Measurements from ENCODE around the gene HMGN2.

Gene HMGN2

GRCh38 chr1:26472320-26472900 lies at the start of gene HMGN2:
TSS of gene HMGN2 (plus strand) at chr1:26472440. CDS start at chr1:26472613, 173 bp downstream.
- DNase-seq, result peak; percentile 77 to 97

GRCh38 chr1:26429721-26430120 lies 42.5 kb upstream of the HMGN2 start:
- no peak for DNase-seq

GRCh38 chr1:26431979-26432695 lies 40.1 kb upstream of the HMGN2 start, which contains the start of gene DHDDS:
TSS of gene DHDDS (plus strand) at chr1:26432321. CDS start at chr1:26432946, 625 bp downstream.
- DNase-seq, result peak; percentile 94 to 99

- DNase-seq, result no peak
These were observed 39.4 kb upstream of the HMGN2 start for GRCh38 chr1:26432793-26433192.

- DNase-seq, result no peak
These were observed 38.0 kb upstream of the HMGN2 start for GRCh38 chr1:26434161-26434752.

GRCh38 chr1:26438041-26438440 lies 34.2 kb upstream of the HMGN2 start:
- no peak for DNase-seq

- DNase-seq, result no peak
These were observed 32.0 kb upstream of the HMGN2 start for GRCh38 chr1:26440259-26440658.

- DNase-seq, result no peak
These were observed 22.4 kb upstream of the HMGN2 start for GRCh38 chr1:26449868-26450267.

- DNase-seq, result no peak
These were observed 21.3 kb upstream of the HMGN2 start for GRCh38 chr1:26450908-26451307.

GRCh38 chr1:26452459-26453183 lies 19.6 kb upstream of the HMGN2 start:
- no peak for DNase-seq

- no peak for DNase-seq
These were observed 13.1 kb upstream of the HMGN2 start for GRCh38 chr1:26459148-26459547.

GRCh38 chr1:26459573-26460031 lies 12.6 kb upstream of the HMGN2 start:
- no peak for DNase-seq

GRCh38 chr1:26468911-26469310 lies 3.3 kb upstream of the HMGN2 start:
- no peak for DNase-seq

GRCh38 chr1:26469558-26469957 lies 2.7 kb upstream of the HMGN2 start:
- no peak for DNase-seq

- DNase-seq, result peak in 1 of 2 experiments; percentile 54
These were observed 1.3 kb upstream of the HMGN2 start for GRCh38 chr1:26470878-26471497.

GRCh38 chr1:26471498-26472319 lies 531 bp upstream of the HMGN2 start:
- DNase-seq, result peak; percentile 81 to 91

GRCh38 chr1:26472901-26473845 lies 933 bp downstream of the HMGN2 start:
- DNase-seq, result peak; percentile 71 to 94

GRCh38 chr1:26474818-26475217 lies 2.6 kb downstream of the HMGN2 start:
- DNase-seq, result no peak

GRCh38 chr1:26475989-26476388 lies 3.7 kb downstream of the HMGN2 start:
- no peak for DNase-seq

- no peak for DNase-seq
These were observed 4.7 kb downstream of the HMGN2 start for GRCh38 chr1:26476958-26477357.
